IPS DF 6.9 (cell line): ENCODE data around the gene MIEF2.

Source experiments
- DNase-seq: peaks from one replicate; pipeline ENCODE4 v3.0.0-alpha.2; 2013; ENCODE audit warnings: low read depth, low spot score
- H3K27ac ChIP-seq: one replicate; pipeline ENCODE4 v1.5.1; 2013; ENCODE audit warnings: low read length, control low read depth
- H3K27me3 ChIP-seq: 2 replicates; pipeline ENCODE4 v1.6.1; 2013; ENCODE audit warnings: mild to moderate bottlenecking, low read length; ENCODE audit not compliant: control insufficient read depth, insufficient read depth
- H3K36me3 ChIP-seq: 2 replicates; pipeline ENCODE4 v1.6.1; 2013; ENCODE audit warnings: low read length; ENCODE audit not compliant: control insufficient read depth, insufficient read depth
- H3K4me1 ChIP-seq: 2 replicates; pipeline ENCODE4 v1.6.1; 2013; ENCODE audit warnings: low read length; ENCODE audit not compliant: control insufficient read depth, insufficient read depth
- H3K4me3 ChIP-seq: 2 replicates; pipeline ENCODE4 v1.5.1; 2013; ENCODE audit warnings: mild to moderate bottlenecking, low read length
- H3K9me3 ChIP-seq: 2 replicates; pipeline ENCODE4 v1.6.1; 2013; ENCODE audit warnings: low read length, inconsistent platforms; ENCODE audit not compliant: control insufficient read depth, insufficient read depth
- WGBS: extraction: QIAGEN DNeasy Blood & Tissue Kit; methylation state at CpG from one replicate; pipeline ENCODE4 v1.1.7; 2013; ENCODE audit warnings: mixed read lengths, missing lambda C conversion rate; ENCODE audit not compliant: insufficient read length, insufficient coverage; 5-methylcytosine and 5-hydroxymethylcytosine counted together

MIEF2 gene

GRCh38 chr17:18248300-18248731 lies 12.1 kb upstream of the MIEF2 start:
- Histone ChIP-seq H3K4me3 (no peak overlapping the region), H3K27me3 (no peaks in the 10 kb centered on the region), H3K9me3 (no peaks in the 10 kb centered on the region), H3K4me1 (peaks cover 9% of the 10 kb centered on the region), H3K36me3 (peaks cover 50% of the 10 kb centered on the region), H3K27ac (no peak overlapping the region)
- no peak for DNase-seq
- no CpG with 5 or more reads among the region's 9 CpGs for WGBS

DNA sequence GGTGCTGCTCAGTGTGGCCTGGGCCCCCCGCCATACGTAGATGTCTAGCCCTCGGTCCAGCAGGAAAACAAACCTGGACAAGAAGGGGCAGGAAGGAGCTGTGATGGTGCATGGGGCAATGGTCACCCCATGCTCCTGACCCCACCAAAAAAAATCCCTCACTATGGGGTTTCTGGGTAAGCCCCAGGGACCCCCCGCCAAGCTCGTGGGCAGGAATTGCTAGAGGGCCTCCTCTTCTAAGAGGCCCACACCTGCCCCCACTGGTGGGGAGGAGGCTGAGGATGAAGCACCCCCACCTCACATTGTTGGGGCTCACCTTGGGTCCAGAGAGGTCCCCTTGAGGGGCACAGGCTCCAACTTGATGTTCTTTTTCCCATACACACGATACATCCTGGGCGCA lies 11.7 kb upstream of the MIEF2 start:
- no CpG with 5 or more reads among the region's 7 CpGs for WGBS
- no peak overlapping the region for H3K27ac ChIP-seq

DNA sequence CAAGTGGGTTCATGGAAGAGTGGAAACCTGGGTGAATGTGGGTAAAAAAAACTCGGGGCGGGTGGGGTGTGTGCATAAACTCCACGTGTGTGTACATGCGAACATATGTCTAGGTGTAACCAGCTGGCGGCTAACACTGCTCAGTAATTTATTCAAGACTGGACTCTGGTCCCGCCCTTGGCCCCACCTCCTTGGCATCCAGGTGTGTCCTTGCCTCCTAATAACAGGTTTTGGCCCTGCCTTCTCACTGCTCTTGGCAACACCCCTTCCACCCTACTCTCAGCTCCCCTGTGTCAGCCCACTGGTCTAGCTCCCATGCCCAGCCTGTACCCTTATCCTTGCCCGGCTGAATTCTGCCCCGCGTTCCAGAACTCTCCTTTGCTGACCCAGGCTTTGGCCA lies 10.2 kb upstream of the MIEF2 start:
- H3K4me1 ChIP-seq, result peaks cover 9% of the 10 kb centered on the region
- peaks cover 53% of the 10 kb centered on the region for H3K36me3 ChIP-seq
- no peak overlapping the region for H3K27ac ChIP-seq
- H3K4me3 ChIP-seq, result no peak overlapping the region
- WGBS, result no CpG with 5 or more reads among the region's 9 CpGs
- no peak for DNase-seq
- no peaks in the 10 kb centered on the region for H3K9me3 ChIP-seq
- no peaks in the 10 kb centered on the region for H3K27me3 ChIP-seq

More for the DNA sequence above, 11.7 kb upstream of the MIEF2 start:
- DNase-seq, result no peak
- H3K36me3 ChIP-seq, result peaks cover 50% of the 10 kb centered on the region
- H3K9me3 ChIP-seq, result no peaks in the 10 kb centered on the region
- peaks cover 9% of the 10 kb centered on the region for H3K4me1 ChIP-seq
- no peaks in the 10 kb centered on the region for H3K27me3 ChIP-seq
- no peak overlapping the region for H3K4me3 ChIP-seq

- Histone ChIP-seq H3K36me3 (peaks cover 48% of the 10 kb centered on the region), H3K27ac (no peak overlapping the region), H3K4me1 (peaks cover 9% of the 10 kb centered on the region), H3K27me3 (no peaks in the 10 kb centered on the region), H3K9me3 (no peaks in the 10 kb centered on the region), H3K4me3 (no peak overlapping the region)
- no CpG with 5 or more reads among the region's 14 CpGs for whole genome bisulfite sequencing
- no peak for DNase-seq
Observed at GRCh38 chr17:18250708-18251107, 9.8 kb upstream of the MIEF2 start.

- WGBS, result no CpG with 5 or more reads among the region's 15 CpGs
- Histone ChIP-seq H3K9me3 (no peaks in the 10 kb centered on the region), H3K4me1 (peaks cover 6% of the 10 kb centered on the region), H3K36me3 (peaks cover 43% of the 10 kb centered on the region), H3K27ac (no peak overlapping the region), H3K27me3 (no peaks in the 10 kb centered on the region), H3K4me3 (no peak overlapping the region)
- no peak for DNase-seq
Observed at GRCh38 chr17:18251204-18251603, 9.3 kb upstream of the MIEF2 start.

GRCh38 chr17:18252160-18252559 lies 8.3 kb upstream of the MIEF2 start:
- Histone ChIP-seq H3K27ac (no peak overlapping the region), H3K27me3 (no peaks in the 10 kb centered on the region), H3K4me3 (no peak overlapping the region), H3K36me3 (peaks cover 47% of the 10 kb centered on the region), H3K9me3 (no peaks in the 10 kb centered on the region), H3K4me1 (peaks cover 2% of the 10 kb centered on the region; the same call in 1 of the 2 replicates)
- no CpG with 5 or more reads among the region's 5 CpGs for WGBS
- DNase-seq, result no peak

DNA sequence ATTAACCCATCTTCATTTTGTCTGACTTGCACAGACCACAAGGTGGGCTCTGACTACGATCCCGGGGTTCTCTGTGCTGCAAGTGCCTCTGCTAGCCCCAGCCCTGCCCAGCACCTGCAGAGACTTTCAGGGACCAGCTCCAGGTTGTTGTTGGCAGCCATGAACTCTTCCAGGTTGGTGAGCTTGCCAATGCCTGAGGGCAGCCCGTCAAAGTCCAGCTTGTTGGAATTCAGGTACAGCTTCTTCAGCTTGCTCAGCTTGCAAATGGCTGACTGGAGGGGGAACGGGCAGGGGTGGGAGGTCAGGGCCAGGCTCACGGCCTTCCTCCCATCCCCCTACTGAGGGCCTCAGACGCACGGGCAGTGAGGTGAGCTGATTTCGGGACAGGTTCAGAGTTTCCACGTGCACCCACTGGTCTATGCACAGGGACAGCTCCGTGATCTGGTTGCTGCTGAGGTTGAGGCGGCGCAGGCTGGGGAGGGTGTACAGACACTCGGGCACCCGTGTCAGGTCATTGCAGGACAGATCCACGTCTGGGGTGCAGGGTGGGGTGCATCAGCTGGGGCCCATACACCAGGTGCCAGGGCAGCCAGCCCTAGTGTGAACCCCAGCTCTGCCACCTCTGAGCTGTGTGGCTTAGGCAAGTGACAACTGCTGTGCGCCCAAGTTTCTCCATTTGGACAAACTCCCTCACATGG lies 7.1 kb upstream of the MIEF2 start:
- DNase-seq, result no peak
- H3K9me3 ChIP-seq, result no peaks in the 10 kb centered on the region
- peaks cover 45% of the 10 kb centered on the region for H3K36me3 ChIP-seq
- H3K27ac ChIP-seq, result no peak overlapping the region
- no peak overlapping the region for H3K4me3 ChIP-seq
- H3K4me1 ChIP-seq, result peaks cover 3% of the 10 kb centered on the region
- no CpG with 5 or more reads among the region's 16 CpGs for WGBS
- H3K27me3 ChIP-seq, result no peaks in the 10 kb centered on the region

DNA sequence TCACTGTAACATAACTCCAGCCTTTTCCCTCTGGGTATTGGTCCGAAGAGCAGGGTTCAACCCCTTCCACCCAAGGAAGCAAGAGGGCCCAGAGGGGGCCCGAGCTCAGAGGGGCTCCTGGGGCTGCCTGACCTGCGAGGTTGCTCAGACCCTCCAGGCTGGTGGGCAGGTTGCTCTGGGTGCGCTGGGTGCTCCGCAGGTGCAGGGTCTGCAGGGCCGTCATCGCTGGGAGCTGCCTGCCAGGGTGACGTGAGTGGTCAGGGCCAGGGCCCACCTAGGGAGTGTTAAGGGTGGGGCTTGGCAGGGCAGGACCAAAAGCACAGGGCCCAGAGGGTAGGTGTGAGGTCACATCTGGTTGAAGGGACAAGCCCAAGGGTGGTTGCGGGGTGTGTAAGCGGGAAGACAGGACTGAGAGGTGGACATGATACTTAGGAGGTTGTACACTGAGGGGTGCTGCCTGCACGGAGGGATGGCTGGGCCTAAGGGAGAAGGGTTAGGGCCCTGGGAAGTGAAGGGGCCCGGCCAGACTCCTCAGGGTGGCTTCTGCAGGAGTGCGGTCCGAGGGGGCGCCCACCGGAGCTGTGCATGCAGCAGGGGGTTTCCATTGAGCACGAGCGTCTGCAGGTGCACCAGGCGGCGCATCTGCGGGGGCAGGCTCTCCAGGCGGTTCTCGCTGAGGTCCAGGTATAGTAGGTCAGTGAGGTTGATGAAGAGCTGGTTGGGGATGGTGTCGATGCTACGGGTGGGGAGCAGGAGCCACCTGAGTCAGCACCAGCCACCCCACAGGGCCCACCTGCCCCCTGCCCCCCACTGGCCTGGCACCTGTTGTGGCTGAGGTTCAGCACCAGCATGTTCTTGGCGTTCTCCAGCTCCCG lies 6.3 kb upstream of the MIEF2 start:
- no peak overlapping the region for H3K4me3 ChIP-seq
- WGBS, result no CpG with 5 or more reads among the region's 27 CpGs

DNA sequence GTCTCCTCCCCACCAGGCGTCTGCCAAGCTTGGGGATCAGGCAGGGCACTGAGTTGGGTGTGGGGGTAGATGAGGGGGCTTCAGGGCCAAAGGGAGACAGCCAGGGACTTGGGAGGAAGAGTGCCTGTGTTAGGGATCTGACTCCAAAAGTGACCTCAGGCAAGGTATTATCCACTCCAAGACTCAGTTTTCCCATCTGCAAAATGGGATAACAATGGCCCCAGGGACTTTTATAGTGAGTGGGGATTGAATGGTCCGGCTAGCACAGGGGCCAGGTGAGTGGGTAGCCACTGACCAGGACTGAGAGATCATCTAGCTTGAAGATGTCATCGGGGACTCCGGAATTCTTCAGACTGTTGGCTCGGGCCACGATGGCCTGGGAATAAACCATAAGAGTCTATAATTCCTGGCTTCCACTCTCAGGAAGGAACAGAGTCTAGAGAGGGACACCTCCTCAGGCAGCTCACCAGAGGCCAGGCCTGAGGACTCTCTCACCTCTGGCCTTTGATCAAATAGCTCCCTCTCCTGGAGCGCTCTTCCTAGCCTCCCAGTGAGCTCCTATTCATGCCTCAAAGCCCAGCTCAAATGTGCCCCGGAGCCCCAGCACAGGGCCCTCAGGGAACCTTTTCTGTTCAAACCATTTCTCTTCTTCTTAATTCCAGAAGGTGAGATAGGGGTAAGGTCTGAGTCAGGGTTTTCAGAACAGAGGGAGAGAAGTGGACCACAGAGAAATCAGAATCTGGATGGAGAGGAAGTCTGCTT lies 5.4 kb upstream of the MIEF2 start:
- no CpG with 5 or more reads among the region's 8 CpGs for WGBS
- Histone ChIP-seq H3K27me3 (no peaks in the 10 kb centered on the region), H3K27ac (no peak overlapping the region), H3K4me1 (peaks cover 3% of the 10 kb centered on the region), H3K9me3 (no peaks in the 10 kb centered on the region), H3K36me3 (peaks cover 45% of the 10 kb centered on the region), H3K4me3 (no peak overlapping the region)
- no peak for DNase-seq

More for the DNA sequence above, 6.3 kb upstream of the MIEF2 start:
- Histone ChIP-seq H3K27ac (no peak overlapping the region), H3K36me3 (peaks cover 45% of the 10 kb centered on the region), H3K27me3 (no peaks in the 10 kb centered on the region), H3K4me1 (peaks cover 3% of the 10 kb centered on the region), H3K9me3 (no peaks in the 10 kb centered on the region)
- DNase-seq, result no peak

GRCh38 chr17:18256351-18256750 lies 4.1 kb upstream of the MIEF2 start:
- Histone ChIP-seq H3K27ac (no peak overlapping the region), H3K4me3 (no peak overlapping the region), H3K9me3 (no peaks in the 10 kb centered on the region), H3K27me3 (no peaks in the 10 kb centered on the region), H3K4me1 (peaks cover 3% of the 10 kb centered on the region), H3K36me3 (peaks cover 36% of the 10 kb centered on the region)
- WGBS, result no CpG with 5 or more reads among the region's 11 CpGs
- DNase-seq, result no peak
